ENCODE data around the gene CCDC15. TPM values are rescaled to one million over a fixed set of nuclear protein-coding genes. Genes with fewer than 3 reads are reported as not detected.
"Not testable (repeated sequence)": the region's sequence is repeated elsewhere in the genome, so short reads cannot be mapped to it uniquely, and the experiment has no call there.

Gene CCDC15
- total RNA-seq, 8 experiments from 2014 or later = 0.87 to 4.7 (median 2.5) TPM

DNA sequence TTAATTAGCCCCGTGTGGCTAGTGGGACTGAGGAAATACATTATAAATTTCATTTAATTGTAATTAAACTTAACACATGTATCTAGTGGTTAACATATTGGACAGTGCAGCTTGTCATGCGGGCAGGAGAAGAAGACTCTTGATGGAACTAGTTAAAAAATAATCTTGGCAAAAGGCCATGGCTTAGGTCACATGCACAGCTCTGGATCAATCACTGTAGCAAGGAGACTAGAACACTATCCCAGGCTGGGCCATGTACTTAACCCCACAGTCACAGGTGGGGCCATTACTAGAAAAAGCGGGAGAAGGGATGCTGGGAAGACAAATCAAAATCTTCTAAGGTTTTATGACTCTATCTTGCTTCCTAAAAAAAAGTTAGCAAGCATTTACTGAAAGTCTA is 9.4 kb upstream of the CCDC15 start:
- H3K27ac ChIP-seq = no peak overlapping the region
- H3K4me3 ChIP-seq = no peak overlapping the region
- peaks cover 19 to 28% of the 10 kb centered on the region in 2 donors for H3K4me1 ChIP-seq (replicated peaks in 1 of 2)
- no peak for ATAC-seq (replicated peaks in 6 of 8)
- WGBS, 10 experiments = 29 to 100% (median 80%) methylated on average over 1 to 3 of the region's 3 CpGs; no CpG with 5 or more reads in 1 of the 10 experiments
- in situ Hi-C loops (cut with MboI; ENCODE audit: low pct_unique_long_range_greater_than_20kb in 2 of 9, low sequenced_read_pairs in 9 of 9, unreplicated experiment in 9 of 9) = no loop called here

DNA sequence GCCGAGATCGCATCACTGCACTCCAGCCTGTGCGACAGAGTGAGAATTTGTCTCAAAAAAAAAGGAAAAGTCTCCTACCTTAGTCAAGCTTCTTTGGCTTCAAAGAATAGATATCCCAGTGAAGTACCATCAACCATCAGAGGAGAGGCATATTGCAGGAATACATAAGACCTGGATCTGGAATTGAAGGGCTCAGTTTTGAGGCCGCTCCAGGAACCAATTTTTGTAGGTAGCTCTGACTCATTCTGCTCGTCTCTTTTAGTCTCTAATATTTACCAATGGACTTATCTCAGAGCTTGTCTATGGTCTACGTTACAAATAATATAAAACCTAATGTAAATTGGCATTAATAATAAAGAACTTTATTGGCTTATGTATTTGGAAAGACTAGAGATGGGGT is 8.2 kb upstream of the CCDC15 start:
- 19 to 95% (median 83%) methylated on average over 1 to 6 of the region's 6 CpGs; no CpG with 5 or more reads in 1 of the 10 experiments for WGBS, 10 experiments
- in situ Hi-C loops (cut with MboI; ENCODE audit: low pct_unique_long_range_greater_than_20kb in 2 of 9, low sequenced_read_pairs in 9 of 9, unreplicated experiment in 9 of 9) = no loop called here
- no peak for ATAC-seq (replicated peaks in 6 of 8)
- Histone ChIP-seq H3K4me1 (replicated peaks in 1 of 2) (peaks cover 19 to 28% of the 10 kb centered on the region in 2 donors), H3K27ac (no peak overlapping the region), H3K4me3 (no peak overlapping the region)

DNA sequence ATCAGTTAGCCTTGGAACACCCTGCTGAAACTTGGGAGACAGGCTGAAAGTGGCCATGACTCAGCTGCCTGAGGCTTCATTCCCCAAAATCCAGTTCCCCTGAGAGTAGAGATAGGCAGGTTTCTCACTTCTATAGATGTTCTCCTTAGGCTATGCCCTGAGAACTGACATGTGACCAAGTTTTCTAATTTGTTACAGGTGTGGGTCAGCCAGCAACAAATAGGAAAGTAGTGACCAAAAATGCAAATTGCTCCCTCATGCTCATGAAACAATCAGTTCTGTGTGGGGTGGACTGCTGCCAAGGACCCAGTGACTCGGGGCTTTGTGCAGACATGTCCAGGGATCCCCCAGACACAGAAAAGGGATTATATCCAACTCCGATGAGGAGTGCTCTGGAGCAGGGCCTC is 7.3 kb upstream of the CCDC15 start:
- in situ Hi-C loops (cut with MboI; ENCODE audit: low pct_unique_long_range_greater_than_20kb in 2 of 9, low sequenced_read_pairs in 9 of 9, unreplicated experiment in 9 of 9) = no loop called here
- H3K4me3 ChIP-seq = no peak overlapping the region
- H3K4me1 ChIP-seq (replicated peaks in 1 of 2) = peaks cover 19 to 28% of the 10 kb centered on the region in 2 donors
- peak in 2 of 8 experiments; percentile 76 to 77 for ATAC-seq (replicated peaks in 6 of 8)
- no peak overlapping the region for H3K27ac ChIP-seq
- WGBS, 10 experiments = 0 to 100% (median 66%) methylated on average over 1 to 2 of the region's 2 CpGs; no CpG with 5 or more reads in 4 of the 10 experiments

DNA sequence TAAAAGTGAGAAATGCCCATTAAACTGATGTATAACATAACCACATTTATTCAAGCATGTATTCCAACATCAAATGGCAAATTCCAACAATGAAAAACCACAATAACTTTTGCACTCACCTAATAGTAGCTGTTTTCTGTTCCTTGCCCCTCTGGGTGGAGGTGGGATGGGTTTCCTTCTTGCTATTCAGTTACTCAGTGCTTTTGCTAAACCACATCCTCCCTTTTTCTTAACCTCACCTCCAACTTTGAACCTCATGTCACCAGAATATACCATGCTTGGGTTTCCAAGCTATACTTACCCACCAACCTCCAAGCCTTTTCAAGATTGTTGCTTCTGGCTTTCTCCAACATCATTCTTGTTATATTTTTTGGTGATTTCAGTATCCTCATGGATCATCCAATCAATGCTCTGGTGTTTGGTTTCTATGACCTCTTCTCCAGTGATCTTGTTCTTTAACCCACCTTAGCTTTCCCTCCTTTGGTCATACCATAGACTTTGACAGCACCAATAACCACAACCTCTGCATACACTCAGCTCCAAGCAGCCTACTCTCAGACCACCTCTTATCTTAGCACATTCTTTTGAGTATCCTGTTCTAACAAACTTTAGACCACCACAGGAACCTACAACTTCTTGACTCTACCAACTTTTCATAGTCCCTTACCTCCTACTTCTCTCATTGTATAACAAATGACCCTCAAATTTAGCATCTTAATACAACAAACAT is 3.2 kb upstream of the CCDC15 start:
- ATAC-seq (replicated peaks in 6 of 8) = no peak
- in situ Hi-C loops (cut with MboI; ENCODE audit: low pct_unique_long_range_greater_than_20kb in 2 of 9, low sequenced_read_pairs in 9 of 9, unreplicated experiment in 9 of 9) = loop anchor here in 2 of 9 experiments (25.0 kb wide), 3 partner anchors 187 to 462 kb away; no protein-coding TSS in a partner anchor
- Histone ChIP-seq H3K4me3 (no peak overlapping the region), H3K4me1 (replicated peaks in 1 of 2) (peaks cover 8 to 9% of the 10 kb centered on the region in 2 donors), H3K27ac (no peak overlapping the region)

DNA sequence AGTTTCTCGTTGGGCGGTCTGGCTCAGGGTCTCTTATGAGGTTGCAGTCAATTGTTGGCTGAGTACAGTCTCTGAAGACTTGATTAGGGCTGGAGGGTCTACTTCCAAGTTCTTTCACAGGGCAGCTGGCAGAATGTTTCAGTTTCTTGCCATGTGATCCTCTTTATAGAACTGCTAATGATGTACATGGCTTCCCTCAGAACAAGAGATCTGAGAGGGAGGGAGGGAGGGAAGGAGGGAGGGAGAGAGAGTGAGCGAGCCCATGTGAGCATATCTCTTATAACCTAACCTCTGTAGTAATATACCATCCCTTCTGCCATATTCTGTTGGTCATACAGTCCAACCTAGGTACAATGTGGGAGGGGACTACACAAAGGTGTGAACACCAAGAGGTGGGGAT is 2.7 kb upstream of the CCDC15 start:
- WGBS, 10 experiments = 0 to 100% (median 57%) methylated on average over 1 to 2 of the region's 3 CpGs; no CpG with 5 or more reads in 3 of the 10 experiments
- in situ Hi-C loops (cut with MboI; ENCODE audit: low pct_unique_long_range_greater_than_20kb in 2 of 9, low sequenced_read_pairs in 9 of 9, unreplicated experiment in 9 of 9) = loop anchor here in 2 of 9 experiments (25.0 kb wide), 3 partner anchors 186 to 461 kb away; no protein-coding TSS in a partner anchor
- Histone ChIP-seq H3K27ac (no peak overlapping the region), H3K4me1 (replicated peaks in 1 of 2) (peaks cover 8 to 9% of the 10 kb centered on the region in 2 donors), H3K4me3 (no peak overlapping the region)
- no peak for ATAC-seq (replicated peaks in 6 of 8)

DNA sequence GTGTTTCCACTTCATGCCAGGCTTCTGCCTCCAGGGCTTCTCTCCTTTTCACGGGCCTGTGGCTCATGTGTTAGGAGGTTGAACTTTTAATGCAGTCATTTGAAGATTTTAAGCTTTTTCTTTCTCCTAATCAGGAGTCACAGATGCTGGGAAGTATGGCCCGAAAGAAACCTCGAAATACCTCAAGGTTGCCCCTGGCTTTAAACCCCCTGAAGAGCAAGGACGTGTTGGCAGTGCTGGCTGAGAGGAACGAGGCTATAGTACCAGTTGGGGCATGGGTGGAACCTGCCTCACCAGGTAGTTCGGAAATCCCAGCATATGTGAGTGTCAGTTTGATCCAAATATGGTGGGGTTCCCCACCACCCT is 571 bp downstream of the CCDC15 start:
- Histone ChIP-seq H3K4me3 (peak overlapping the region; percentile 44 to 84 (median 64)), H3K27ac (peak overlapping the region; percentile 1 to 88), H3K4me1 (replicated peaks in 1 of 2) (peaks cover 8 to 9% of the 10 kb centered on the region in 2 donors)
- WGBS, 10 experiments = 0 to 40% (median 15%) methylated on average over 1 to 5 of the region's 6 CpGs; no CpG with 5 or more reads in 1 of the 10 experiments
- in situ Hi-C loops (cut with MboI; ENCODE audit: low pct_unique_long_range_greater_than_20kb in 2 of 9, low sequenced_read_pairs in 9 of 9, unreplicated experiment in 9 of 9) = loop anchor here in 2 of 9 experiments (25.0 kb wide), 3 partner anchors 183 to 458 kb away; no protein-coding TSS in a partner anchor
- ATAC-seq (replicated peaks in 6 of 8) = no peak

DNA sequence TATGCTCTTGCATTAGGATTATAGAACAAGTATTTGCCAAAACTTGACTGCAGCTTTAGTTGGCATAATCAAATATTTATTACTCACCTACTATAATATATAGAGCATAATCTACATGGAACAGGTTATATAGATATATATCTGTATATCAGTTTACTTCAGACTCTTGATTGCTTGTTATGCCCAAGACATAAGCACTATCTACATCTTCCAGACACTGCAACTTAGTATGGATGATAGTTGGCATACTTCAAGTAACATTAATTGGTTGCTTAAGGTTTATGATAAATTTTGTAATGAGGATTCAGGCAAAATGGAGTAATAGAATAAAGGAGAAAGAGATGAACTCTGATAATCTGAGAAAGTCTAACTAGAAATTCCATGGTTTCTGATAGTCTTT is 1.0 kb downstream of the CCDC15 start:
- ATAC-seq (replicated peaks in 6 of 8) = no peak
- in situ Hi-C loops (cut with MboI; ENCODE audit: low pct_unique_long_range_greater_than_20kb in 2 of 9, low sequenced_read_pairs in 9 of 9, unreplicated experiment in 9 of 9) = loop anchor here in 2 of 9 experiments (25.0 kb wide), 3 partner anchors 182 to 457 kb away; no protein-coding TSS in a partner anchor
- H3K27ac ChIP-seq = no peak overlapping the region
- peaks cover 8 to 9% of the 10 kb centered on the region in 2 donors for H3K4me1 ChIP-seq (replicated peaks in 1 of 2)
- peak overlapping the region in 3 of 5 donors; percentile 56 to 84 (median 64) for H3K4me3 ChIP-seq

DNA sequence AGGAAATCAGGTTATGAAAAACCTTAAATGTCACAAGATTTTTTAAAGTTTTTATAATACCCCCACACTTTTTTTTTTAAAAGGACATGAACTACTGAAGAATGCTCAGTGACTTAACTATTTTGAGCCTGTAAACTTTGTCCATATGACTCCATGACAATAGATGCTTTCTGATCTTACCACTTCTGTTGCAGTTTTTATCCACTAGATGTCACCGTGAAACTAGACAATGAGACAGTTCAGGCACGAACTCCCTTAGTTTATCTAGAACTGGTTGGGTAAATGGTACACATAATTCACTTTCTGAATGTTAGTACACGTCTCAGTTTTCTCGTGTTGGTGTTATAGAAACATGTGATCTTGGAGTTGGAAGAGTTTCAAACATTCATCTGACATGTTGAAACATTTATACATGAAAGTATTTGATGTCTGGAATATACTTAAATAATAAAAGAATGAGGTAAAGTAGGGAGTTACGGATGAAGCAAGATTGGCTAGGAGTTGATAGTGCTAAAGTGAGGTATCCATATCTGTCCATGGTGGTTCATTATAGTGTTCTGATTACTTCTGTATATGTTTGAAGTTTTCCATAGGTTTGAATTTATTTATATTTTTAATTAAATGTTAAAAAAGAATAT is 8.1 kb downstream of the CCDC15 start:
- peak; percentile 52 to 95 (median 79) for ATAC-seq (replicated peaks in 6 of 8)
- H3K4me3 ChIP-seq = no peak overlapping the region
- WGBS, 10 experiments = 0 to 100% (median 25%) methylated on average over 1 to 5 of the region's 5 CpGs
- H3K4me1 ChIP-seq (replicated peaks in 1 of 2) = no peaks in the 10 kb centered on the region
- in situ Hi-C loops (cut with MboI; ENCODE audit: low pct_unique_long_range_greater_than_20kb in 2 of 9, low sequenced_read_pairs in 9 of 9, unreplicated experiment in 9 of 9) = loop anchor here in 2 of 9 experiments (25.0 kb wide), 3 partner anchors 175 to 450 kb away; no protein-coding TSS in a partner anchor
- H3K27ac ChIP-seq = no peak overlapping the region

DNA sequence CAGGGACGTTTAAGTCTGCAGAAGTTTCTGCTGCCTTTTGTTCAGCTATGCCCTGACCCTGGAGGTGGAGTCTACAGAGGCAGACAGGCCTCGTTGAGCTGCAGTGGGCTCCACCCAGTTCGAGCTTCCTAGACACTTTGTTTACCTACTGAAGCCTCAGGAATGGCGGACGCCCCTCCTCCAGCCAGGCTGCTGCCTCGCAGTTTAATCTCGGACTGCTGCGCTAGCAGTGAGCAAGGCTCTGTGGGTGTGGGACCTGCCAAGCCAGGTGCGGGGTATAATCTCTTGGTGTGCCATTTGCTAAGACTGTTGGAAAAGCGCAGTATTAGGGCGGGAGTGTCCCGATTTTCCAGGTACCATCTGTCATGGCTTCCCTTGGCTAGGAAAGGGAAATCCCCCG is 14.2 kb downstream of the CCDC15 start:
- ATAC-seq (replicated peaks in 6 of 8); H3K4me3 ChIP-seq; H3K4me1 ChIP-seq (replicated peaks in 1 of 2); H3K27ac ChIP-seq: not testable (repeated sequence)
- in situ Hi-C loops (cut with MboI; ENCODE audit: low pct_unique_long_range_greater_than_20kb in 2 of 9, low sequenced_read_pairs in 9 of 9, unreplicated experiment in 9 of 9) = loop anchor here in 2 of 9 experiments (25.0 kb wide), 3 partner anchors 169 to 444 kb away; no protein-coding TSS in a partner anchor
- 74 to 100% (median 86%) methylated on average over 1 to 11 of the region's 13 CpGs; no CpG with 5 or more reads in 3 of the 10 experiments for WGBS, 10 experiments

DNA sequence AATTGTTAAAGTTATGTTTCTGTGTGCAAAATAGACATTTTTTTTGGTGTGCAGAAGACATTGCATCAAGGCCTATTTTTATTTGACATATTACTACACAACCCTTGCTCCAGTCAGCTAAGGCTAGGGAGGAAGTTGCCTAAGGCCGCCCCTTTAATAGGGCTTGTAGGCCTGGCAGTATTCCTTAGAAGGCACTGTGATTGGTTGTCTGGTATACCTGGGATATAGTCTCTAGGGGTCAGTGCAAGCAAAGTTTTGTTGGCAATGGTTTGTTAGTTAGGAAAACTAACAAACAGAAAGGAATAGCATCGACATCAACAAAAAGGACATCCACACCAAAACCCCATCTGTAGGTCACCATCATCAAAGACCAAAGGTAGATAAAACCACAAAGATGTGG is 16.9 kb downstream of the CCDC15 start:
- H3K4me3 ChIP-seq = no peak overlapping the region
- 0 to 100% (median 50%) methylated on average over 1 of the region's 2 CpGs; no CpG with 5 or more reads in 4 of the 10 experiments for WGBS, 10 experiments
- H3K4me1 ChIP-seq (replicated peaks in 1 of 2) = no peaks in the 10 kb centered on the region
- no peak overlapping the region for H3K27ac ChIP-seq
- peak in 3 of 8 experiments; percentile 67 to 90 (median 72) for ATAC-seq (replicated peaks in 6 of 8)
- in situ Hi-C loops (cut with MboI; ENCODE audit: low pct_unique_long_range_greater_than_20kb in 2 of 9, low sequenced_read_pairs in 9 of 9, unreplicated experiment in 9 of 9) = loop anchor here in 2 of 9 experiments (25.0 kb wide), 3 partner anchors 166 to 441 kb away; no protein-coding TSS in a partner anchor

DNA sequence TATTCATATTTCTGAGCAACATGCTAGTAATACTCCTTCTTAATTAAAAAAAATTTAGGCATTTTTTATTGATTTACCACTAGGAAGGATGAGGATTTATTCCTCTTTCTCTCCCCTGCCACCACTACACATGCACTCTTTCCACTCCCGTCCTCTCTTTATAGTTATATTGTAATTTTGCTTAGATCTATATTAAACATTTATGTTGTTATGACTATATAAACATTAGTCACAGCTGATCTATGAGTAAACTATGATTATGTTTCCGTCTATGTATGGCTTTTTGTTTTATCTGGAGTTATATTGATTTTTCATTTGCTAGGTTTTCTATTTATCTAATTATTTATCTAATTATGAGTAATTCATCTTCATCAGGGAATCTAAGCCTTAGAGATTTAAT is 17.8 kb downstream of the CCDC15 start:
- 78 to 100% (median 94%) methylated on average over 1 to 2 of the region's 2 CpGs for WGBS, 10 experiments
- Histone ChIP-seq H3K4me1 (replicated peaks in 1 of 2) (no peaks in the 10 kb centered on the region), H3K27ac (no peak overlapping the region), H3K4me3 (no peak overlapping the region)
- in situ Hi-C loops (cut with MboI; ENCODE audit: low pct_unique_long_range_greater_than_20kb in 2 of 9, low sequenced_read_pairs in 9 of 9, unreplicated experiment in 9 of 9) = loop anchor here in 2 of 9 experiments (25.0 kb wide), 3 partner anchors 165 to 440 kb away; no protein-coding TSS in a partner anchor
- no peak for ATAC-seq (replicated peaks in 6 of 8)

DNA sequence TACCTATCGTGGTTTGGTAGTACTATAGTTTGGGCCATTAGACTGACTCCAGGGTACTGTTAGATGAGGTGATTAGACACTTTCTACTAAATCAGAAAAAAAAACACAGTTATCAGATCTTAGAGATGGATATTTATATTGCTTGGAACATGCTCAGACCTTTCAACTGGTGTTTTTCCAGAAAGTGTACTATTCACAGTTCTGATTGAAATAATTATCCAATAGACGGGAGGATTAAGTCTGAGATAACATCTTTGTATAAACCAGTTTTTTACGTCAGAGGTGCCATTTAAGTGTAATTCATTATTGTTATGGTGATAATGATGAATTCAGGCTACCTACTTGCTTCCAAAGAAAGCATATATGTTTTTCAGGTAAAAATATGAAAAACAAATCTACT is 22.5 kb downstream of the CCDC15 start:
- no peaks in the 10 kb centered on the region for H3K4me1 ChIP-seq (replicated peaks in 1 of 2)
- H3K4me3 ChIP-seq = no peak overlapping the region
- no peak for ATAC-seq (replicated peaks in 6 of 8)
- H3K27ac ChIP-seq = no peak overlapping the region
- in situ Hi-C loops (cut with MboI; ENCODE audit: low pct_unique_long_range_greater_than_20kb in 2 of 9, low sequenced_read_pairs in 9 of 9, unreplicated experiment in 9 of 9) = no loop called here
- 50 to 100% (median 92%) methylated on average over 1 to 3 of the region's 3 CpGs for WGBS, 10 experiments

DNA sequence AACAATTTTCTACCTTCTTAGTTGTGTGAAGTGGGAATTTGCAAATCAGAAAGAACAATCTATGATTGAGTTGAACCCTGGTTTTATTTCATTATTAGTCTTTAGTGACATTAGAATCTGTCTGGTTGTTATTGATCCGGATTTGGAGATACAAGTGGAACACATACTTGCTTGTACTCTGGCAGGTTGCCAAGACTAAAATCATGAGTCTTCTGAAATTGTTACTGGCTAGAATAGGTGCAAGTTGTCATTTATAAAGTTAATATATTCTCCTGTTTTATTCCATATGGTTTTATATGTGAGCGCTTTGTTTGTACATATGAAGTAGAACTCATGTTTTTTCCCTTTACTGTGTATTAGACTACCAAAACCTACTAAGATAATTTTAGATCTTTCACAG is 23.0 kb downstream of the CCDC15 start:
- in situ Hi-C loops (cut with MboI; ENCODE audit: low pct_unique_long_range_greater_than_20kb in 2 of 9, low sequenced_read_pairs in 9 of 9, unreplicated experiment in 9 of 9) = no loop called here
- 85 to 100% (median 94%) methylated on average over 1 to 2 of the region's 2 CpGs; no CpG with 5 or more reads in 2 of the 10 experiments for WGBS, 10 experiments
- Histone ChIP-seq H3K4me1 (replicated peaks in 1 of 2) (no peaks in the 10 kb centered on the region), H3K4me3 (no peak overlapping the region), H3K27ac (no peak overlapping the region)
- no peak for ATAC-seq (replicated peaks in 6 of 8)

All from motor neuron (in vitro differentiated cells).